Activated CD8-positive, alpha-beta T cell treated with anti-CD3 and anti-CD28 coated beads for 36 hours (primary cell): Measurements from ENCODE around the gene UROC1. TPM values are rescaled to one million over a fixed set of nuclear protein-coding genes. Genes with fewer than 3 reads are reported as not detected.

Source experiments
- ATAC-seq: fragments of 200-7000 bp; cut with Tn5 transposase; one replicate; pipeline ENCODE4 v1.10.0; 2021; ENCODE audit warnings: mild to moderate bottlenecking, moderate library complexity
- CTCF ChIA-PET: fragments of 350-600 bp; sonication (Branson Sonifier 250); formaldehyde crosslinking; loops from one replicate; lab custom pipeline; 2021; ENCODE audit warnings: antibody characterized with exemption; lab: Charles Lee
- POLR2A ChIA-PET: fragments of 350-600 bp; sonication (Branson Sonifier 250); formaldehyde crosslinking; loops from one replicate; lab custom pipeline; 2021; ENCODE audit warnings: antibody characterized with exemption; lab: Charles Lee
- DNase-seq: peaks from one replicate; pipeline ENCODE4 v3.0.0-alpha.2; 2020
- H3K27ac Mint-ChIP-seq: one replicate; pipeline ENCODE4 v1.8.0; 2021; ENCODE audit warnings: mild to moderate bottlenecking, mixed read lengths
- H3K27me3 Mint-ChIP-seq: one replicate; pipeline ENCODE4 v1.8.0; 2021; ENCODE audit warnings: mixed read lengths
- H3K36me3 Mint-ChIP-seq: one replicate; pipeline ENCODE4 v1.8.0; 2021; ENCODE audit warnings: low read depth, mixed read lengths
- H3K4me1 Mint-ChIP-seq: one replicate; pipeline ENCODE4 v1.8.0; 2021; ENCODE audit warnings: low read depth, mixed read lengths
- H3K4me3 Mint-ChIP-seq: one replicate; pipeline ENCODE4 v1.8.0; 2021; ENCODE audit warnings: mild to moderate bottlenecking, moderate library complexity, mixed read lengths
- H3K9me3 Mint-ChIP-seq: one replicate; pipeline ENCODE4 v1.8.0; 2021; ENCODE audit warnings: mixed read lengths
- intact Hi-C: fragments of 100-400 bp; cut with micrococcal nuclease; formaldehyde crosslinking; loops from one replicate; pipeline ENCODE4 v1.10.0; 2022
- total RNA-seq, 2 experiments: library from RNA; stranded (reverse); gene quantifications; one replicate each; pipeline ENCODE4 v1.2.3, GENCODE V29; 2021
- TF ChIP-seq, protein P1 (sequence below): fragments of 200-600 bp; IDR thresholded peaks from one replicate; pipeline ENCODE4 v1.8.0; 2022; ENCODE audit warnings: antibody characterized with exemption, mild to moderate bottlenecking

Gene UROC1
- total RNA-seq, 2 experiments from 2014 or later: not detected

DNA sequence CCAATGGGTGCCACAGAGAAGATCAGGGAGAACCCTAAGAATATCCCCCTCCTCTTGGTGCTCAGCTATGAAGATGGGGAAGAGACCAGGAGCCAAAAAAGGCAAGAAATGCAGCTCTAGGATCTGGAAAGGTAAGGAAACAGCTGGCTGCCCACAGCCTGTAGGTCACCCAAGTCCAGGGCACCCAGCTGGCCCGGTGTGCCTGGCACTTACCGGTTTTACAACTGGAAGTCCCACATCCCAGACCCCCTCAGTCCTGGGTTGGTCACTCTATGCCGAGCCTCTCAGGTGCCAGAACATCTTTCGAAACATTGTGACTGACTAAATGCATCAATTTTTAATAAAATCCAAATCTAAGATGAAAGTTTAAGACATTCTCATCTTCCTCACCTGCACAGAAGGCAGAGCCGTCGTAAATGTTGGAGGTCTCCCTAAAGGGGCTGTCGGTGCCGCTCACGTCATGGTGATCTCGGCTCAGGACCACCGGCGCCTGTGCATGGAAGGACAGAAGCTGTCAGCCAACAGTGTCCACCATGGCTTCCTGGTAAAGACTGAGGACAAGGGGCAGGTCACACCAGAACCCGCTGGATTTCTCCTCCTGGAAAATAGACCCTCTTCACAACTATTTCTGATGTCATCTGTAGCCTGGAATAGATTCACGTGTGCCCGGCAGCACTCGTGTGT, 28.5 kb downstream of the UROC1 start:
- TF ChIP-seq, protein P1, sequence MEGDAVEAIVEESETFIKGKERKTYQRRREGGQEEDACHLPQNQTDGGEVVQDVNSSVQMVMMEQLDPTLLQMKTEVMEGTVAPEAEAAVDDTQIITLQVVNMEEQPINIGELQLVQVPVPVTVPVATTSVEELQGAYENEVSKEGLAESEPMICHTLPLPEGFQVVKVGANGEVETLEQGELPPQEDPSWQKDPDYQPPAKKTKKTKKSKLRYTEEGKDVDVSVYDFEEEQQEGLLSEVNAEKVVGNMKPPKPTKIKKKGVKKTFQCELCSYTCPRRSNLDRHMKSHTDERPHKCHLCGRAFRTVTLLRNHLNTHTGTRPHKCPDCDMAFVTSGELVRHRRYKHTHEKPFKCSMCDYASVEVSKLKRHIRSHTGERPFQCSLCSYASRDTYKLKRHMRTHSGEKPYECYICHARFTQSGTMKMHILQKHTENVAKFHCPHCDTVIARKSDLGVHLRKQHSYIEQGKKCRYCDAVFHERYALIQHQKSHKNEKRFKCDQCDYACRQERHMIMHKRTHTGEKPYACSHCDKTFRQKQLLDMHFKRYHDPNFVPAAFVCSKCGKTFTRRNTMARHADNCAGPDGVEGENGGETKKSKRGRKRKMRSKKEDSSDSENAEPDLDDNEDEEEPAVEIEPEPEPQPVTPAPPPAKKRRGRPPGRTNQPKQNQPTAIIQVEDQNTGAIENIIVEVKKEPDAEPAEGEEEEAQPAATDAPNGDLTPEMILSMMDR: no peak
- no peak for DNase-seq
- no peak overlapping the region for H3K27ac Mint-ChIP-seq
- no peaks in the 10 kb centered on the region for H3K36me3 Mint-ChIP-seq
- no peaks in the 10 kb centered on the region for H3K9me3 Mint-ChIP-seq
- no peak overlapping the region for H3K4me3 Mint-ChIP-seq
- ChIA-PET POLR2A (no interaction called here), CTCF (no interaction called here)
- intact Hi-C loops: no loop called here
- no peak for ATAC-seq
- H3K4me1 Mint-ChIP-seq: peaks cover 13% of the 10 kb centered on the region
- H3K27me3 Mint-ChIP-seq: no peaks in the 10 kb centered on the region

DNA sequence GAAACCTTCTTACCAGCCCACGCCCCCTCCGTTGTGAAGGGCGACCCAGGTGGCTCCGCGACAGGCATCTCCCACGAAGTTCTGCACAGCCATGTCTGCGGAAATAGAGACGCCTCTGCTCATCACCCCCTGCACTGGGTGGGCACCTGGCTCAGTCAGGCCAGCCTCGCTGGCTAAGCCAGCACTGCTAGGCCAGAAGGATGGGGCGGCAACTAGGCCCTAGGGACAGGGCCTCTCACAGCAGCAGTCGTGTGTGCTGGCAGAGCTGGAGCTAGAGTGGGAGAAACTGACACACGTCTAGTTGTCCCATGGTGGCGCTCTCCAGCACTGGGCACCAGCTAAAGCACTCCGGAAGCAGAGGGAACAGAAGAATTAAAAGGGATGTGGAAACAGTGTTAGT, 29.4 kb downstream of the UROC1 start:
- Mint-ChIP-seq H3K4me1 (peaks cover 11% of the 10 kb centered on the region), H3K27me3 (no peaks in the 10 kb centered on the region), H3K27ac (no peak overlapping the region), H3K36me3 (no peaks in the 10 kb centered on the region), H3K9me3 (no peaks in the 10 kb centered on the region), H3K4me3 (no peak overlapping the region)
- POLR2A ChIA-PET: no interaction called here
- TF ChIP-seq, protein P1: no peak
- CTCF ChIA-PET: no interaction called here
- DNase-seq (no peak), ATAC-seq (no peak)
- intact Hi-C loops: no loop called here

DNA sequence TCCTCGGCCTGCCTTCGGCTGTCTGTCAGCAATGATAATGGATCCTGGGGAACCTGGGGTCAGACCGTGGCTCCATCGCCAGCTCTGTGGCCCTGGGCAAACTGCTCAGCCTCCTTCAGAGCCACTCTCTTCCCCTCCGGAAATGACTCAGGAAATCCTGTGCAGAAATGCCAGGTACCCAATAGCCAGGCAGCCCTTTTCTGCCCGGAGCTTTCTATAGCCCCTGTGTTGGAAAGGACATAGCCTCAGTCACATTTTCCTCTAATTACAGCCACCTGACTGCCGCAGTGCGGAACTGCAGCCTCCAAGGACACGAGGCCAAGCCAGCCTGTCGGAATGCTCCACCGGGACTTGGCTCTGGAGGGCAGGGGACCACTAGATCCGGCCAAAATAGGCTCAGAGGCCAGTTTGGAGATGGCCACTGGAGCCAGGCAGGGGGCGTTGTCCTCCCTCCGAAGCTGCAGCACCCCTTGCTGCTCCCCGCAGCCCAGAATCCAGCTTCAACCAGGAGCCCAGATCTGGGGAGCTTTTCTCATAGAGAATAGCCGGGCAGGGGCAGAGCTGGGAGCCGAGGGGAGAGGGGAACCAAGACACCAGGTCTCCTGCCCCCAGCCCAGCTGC, 30.3 kb downstream of the UROC1 start:
- ChIA-PET POLR2A (no interaction called here), CTCF (no interaction called here)
- Mint-ChIP-seq H3K27ac (peak overlapping the region; percentile 85), H3K4me3 (no peak overlapping the region), H3K27me3 (no peaks in the 10 kb centered on the region), H3K36me3 (no peaks in the 10 kb centered on the region), H3K4me1 (peaks cover 11% of the 10 kb centered on the region), H3K9me3 (no peaks in the 10 kb centered on the region)
- DNase-seq: peak; percentile 39
- TF ChIP-seq, protein P1: no peak
- intact Hi-C loops: no loop called here
- peak; percentile 94 for ATAC-seq

DNA sequence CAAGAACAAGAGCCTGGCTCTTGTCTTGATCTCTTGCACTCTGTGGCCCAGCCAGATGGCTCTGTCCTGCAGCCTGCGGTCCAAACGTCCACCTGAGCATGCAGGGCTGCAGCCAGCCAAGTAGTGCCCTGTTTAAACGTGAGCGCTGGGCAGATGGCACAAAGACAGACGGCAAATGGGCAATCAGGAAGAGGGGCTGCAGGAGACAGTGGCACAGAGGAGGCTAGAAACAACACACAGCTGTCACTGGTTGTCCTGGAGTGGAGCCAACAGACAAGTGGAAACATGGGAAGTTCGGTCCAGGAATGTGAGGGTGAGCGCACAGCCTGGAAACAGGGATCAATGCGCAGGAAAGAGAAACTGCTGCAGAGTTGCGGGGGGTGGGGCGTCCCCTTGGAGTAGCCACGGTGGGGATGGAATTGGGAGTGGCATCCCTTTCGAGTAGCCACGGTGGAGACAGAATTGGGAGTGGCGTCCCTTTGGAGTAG, 31.2 kb downstream of the UROC1 start:
- POLR2A ChIA-PET: no interaction called here
- peak overlapping the region; percentile 27 for H3K27ac Mint-ChIP-seq
- H3K4me3 Mint-ChIP-seq: no peak overlapping the region

DNA sequence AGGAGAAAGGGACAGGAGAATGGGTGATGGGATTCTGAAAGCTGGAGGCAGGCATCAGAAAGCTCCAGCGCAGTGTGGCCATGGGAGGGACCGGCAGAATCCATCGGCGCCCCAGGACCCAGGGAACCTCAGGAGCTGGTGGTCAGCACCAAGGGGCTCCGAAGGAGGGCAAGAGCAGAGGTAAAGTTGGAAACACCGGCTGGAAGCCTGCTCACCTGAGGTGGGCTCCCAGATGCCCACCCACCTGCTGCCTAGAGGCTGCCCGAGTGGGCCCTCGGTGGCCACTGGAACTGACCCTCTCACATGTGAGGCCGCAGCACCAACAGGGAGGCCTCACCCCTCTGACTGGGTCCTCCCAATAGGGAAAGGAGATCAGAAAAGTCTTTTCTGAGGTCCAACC, 31.6 kb downstream of the UROC1 start:
- no peak for ATAC-seq
- H3K36me3 Mint-ChIP-seq: no peaks in the 10 kb centered on the region
- CTCF ChIA-PET: no interaction called here

More for the DNA sequence above, 31.2 kb downstream of the UROC1 start:
- no peaks in the 10 kb centered on the region for H3K36me3 Mint-ChIP-seq
- ATAC-seq: no peak
- H3K4me1 Mint-ChIP-seq: peaks cover 11% of the 10 kb centered on the region
- no peaks in the 10 kb centered on the region for H3K27me3 Mint-ChIP-seq
- intact Hi-C loops: no loop called here
- no peak for DNase-seq
- no peaks in the 10 kb centered on the region for H3K9me3 Mint-ChIP-seq
- CTCF ChIA-PET: no interaction called here
- TF ChIP-seq, protein P1: no peak

More for the DNA sequence above, 31.6 kb downstream of the UROC1 start:
- no peaks in the 10 kb centered on the region for H3K9me3 Mint-ChIP-seq
- no peak overlapping the region for H3K4me3 Mint-ChIP-seq
- no peaks in the 10 kb centered on the region for H3K27me3 Mint-ChIP-seq
- no peak for DNase-seq
- TF ChIP-seq, protein P1: no peak
- intact Hi-C loops: no loop called here
- peaks cover 11% of the 10 kb centered on the region for H3K4me1 Mint-ChIP-seq
- H3K27ac Mint-ChIP-seq: no peak overlapping the region
- POLR2A ChIA-PET: no interaction called here
